ENCODE results near the gene CST7. TPM values are rescaled to one million over a fixed set of nuclear protein-coding genes. Genes with fewer than 3 reads are reported as not detected.
A peak's percentile ranks its signal among the peaks of the same experiment; 100 is the strongest.

Gene CST7
- total RNA-seq, 2 donors from 2014 or later, result not detected

DNA sequence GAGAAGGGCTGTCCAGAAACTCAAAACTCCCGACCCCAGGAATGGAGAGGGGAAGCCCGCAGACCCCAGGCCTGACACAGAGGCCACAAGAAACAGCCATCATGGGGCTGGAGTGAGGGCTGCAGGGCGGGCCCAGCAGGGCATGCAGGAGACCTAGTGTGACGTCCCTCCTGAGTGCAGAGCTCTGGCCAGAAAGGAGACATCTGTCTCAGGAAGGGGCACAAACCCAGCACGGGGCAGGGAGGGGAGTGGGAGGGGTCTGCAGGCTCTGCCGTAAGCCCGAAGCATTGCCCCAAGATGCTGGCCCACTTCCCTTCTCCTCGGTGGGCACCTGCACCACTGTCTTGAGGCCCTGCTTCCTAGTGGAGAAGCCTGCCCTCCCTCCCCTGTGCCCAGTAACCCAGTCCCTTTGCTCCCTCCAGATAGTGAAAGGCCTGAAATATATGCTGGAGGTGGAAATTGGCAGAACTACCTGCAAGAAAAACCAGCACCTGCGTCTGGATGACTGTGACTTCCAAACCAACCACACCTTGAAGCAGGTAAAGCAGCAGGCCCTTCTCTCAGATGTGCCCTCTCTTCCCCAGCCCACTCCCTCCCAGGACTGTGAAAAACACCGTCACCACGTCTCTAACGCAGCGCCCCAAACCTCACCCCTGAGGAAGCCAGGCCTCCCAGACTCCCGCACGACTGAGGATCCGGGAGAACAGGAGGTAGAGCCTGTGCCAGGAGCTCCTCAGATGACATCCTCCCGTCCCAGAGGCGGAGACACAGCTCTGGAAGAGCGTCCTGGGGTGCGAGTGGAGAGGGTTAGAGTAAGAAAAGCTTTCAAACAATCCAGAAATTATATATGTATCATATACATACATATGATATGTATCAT is 9.7 kb downstream of the CST7 start:
- peaks cover 18% of the 10 kb centered on the region for H3K4me1 Mint-ChIP-seq
- peaks cover 40% of the 10 kb centered on the region for H3K36me3 Mint-ChIP-seq (ENCODE audit: low read depth)
- H3K4me3 ChIP-seq (ENCODE audit: low read length), result no peak overlapping the region
- no peak overlapping the region for H3K4me3 Mint-ChIP-seq
- peaks cover under 1% of the 10 kb centered on the region for H3K27me3 Mint-ChIP-seq (ENCODE audit: insufficient read depth)
- H3K36me3 ChIP-seq (ENCODE audit: control insufficient read depth, insufficient read depth, low read length), result peaks cover 22% of the 10 kb centered on the region
- H3K9ac ChIP-seq (ENCODE audit: extremely low read depth, low read length, poor library complexity, severe bottlenecking), result no peak overlapping the region
- peak; percentile 33 for DNase-seq
- TF ChIP-seq, protein P1, sequence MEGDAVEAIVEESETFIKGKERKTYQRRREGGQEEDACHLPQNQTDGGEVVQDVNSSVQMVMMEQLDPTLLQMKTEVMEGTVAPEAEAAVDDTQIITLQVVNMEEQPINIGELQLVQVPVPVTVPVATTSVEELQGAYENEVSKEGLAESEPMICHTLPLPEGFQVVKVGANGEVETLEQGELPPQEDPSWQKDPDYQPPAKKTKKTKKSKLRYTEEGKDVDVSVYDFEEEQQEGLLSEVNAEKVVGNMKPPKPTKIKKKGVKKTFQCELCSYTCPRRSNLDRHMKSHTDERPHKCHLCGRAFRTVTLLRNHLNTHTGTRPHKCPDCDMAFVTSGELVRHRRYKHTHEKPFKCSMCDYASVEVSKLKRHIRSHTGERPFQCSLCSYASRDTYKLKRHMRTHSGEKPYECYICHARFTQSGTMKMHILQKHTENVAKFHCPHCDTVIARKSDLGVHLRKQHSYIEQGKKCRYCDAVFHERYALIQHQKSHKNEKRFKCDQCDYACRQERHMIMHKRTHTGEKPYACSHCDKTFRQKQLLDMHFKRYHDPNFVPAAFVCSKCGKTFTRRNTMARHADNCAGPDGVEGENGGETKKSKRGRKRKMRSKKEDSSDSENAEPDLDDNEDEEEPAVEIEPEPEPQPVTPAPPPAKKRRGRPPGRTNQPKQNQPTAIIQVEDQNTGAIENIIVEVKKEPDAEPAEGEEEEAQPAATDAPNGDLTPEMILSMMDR (conservative IDR thresholded peaks at IDR 0.05), result no peak
- no peaks in the 10 kb centered on the region for H3K4me1 ChIP-seq (ENCODE audit: control insufficient read depth, insufficient read depth, low read length)
- WGBS, 2 experiments (ENCODE audit: insufficient coverage in 1 of 2, insufficient read length in 1 of 2), result 91 to 93% methylated on average over 5 to 17 of the region's 20 CpGs
- no peak overlapping the region for H3K27ac ChIP-seq (ENCODE audit: low read depth, low read length)
- no peaks in the 10 kb centered on the region for H3K9me3 ChIP-seq (ENCODE audit: control insufficient read depth, low read length)
- no peaks in the 10 kb centered on the region for H3K9me3 Mint-ChIP-seq
- H3K27ac Mint-ChIP-seq, result no peak overlapping the region
- H3K27me3 ChIP-seq (ENCODE audit: control insufficient read depth, insufficient read depth, low read length, poor library complexity, severe bottlenecking), result no peaks in the 10 kb centered on the region

DNA sequence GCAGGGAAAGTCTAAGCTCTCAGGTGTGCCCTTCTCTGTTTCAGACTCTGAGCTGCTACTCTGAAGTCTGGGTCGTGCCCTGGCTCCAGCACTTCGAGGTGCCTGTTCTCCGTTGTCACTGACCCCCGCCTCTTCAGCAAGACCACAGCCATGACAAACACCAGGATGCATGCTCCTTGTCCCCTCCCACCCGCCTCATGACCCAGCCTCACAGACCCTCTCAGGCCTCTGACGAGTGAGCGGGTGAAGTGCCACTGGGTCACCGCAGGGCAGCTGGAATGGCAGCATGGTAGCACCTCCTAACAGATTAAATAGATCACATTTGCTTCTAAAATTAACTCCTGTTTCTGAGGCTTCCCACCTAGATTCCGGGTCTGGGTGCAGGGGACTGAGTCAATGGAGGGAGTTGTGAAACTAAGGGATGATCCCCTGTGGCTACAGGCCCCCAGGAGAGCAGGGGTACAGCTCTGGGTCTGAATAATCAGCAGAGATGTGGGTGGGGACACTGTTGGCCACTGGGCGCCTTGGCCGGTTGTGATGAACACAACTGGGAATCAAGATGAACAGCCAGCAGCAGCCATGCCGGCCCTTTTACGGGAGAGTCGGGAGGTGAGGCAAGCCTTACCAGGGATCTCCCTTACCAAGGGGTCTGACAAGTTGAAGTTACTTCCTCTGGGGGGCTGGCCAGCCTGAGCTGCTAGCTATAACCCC is 10.7 kb downstream of the CST7 start:
- Histone ChIP-seq H3K9ac (ENCODE audit: extremely low read depth, low read length, poor library complexity, severe bottlenecking) (no peak overlapping the region), H3K9me3 (ENCODE audit: control insufficient read depth, low read length) (no peaks in the 10 kb centered on the region), H3K27ac (ENCODE audit: low read depth, low read length) (no peak overlapping the region), H3K27me3 (ENCODE audit: control insufficient read depth, insufficient read depth, low read length, poor library complexity, severe bottlenecking) (no peaks in the 10 kb centered on the region), H3K36me3 (ENCODE audit: control insufficient read depth, insufficient read depth, low read length) (peaks cover 24% of the 10 kb centered on the region), H3K4me1 (ENCODE audit: control insufficient read depth, insufficient read depth, low read length) (no peaks in the 10 kb centered on the region), H3K4me3 (ENCODE audit: low read length) (no peak overlapping the region)
- WGBS, 2 experiments (ENCODE audit: insufficient coverage in 1 of 2, insufficient read length in 1 of 2), result 87 to 89% methylated on average over 10 to 14 of the region's 14 CpGs
- TF ChIP-seq, protein P1 (conservative IDR thresholded peaks at IDR 0.05), result no peak
- Mint-ChIP-seq H3K4me1 (peaks cover 18% of the 10 kb centered on the region), H3K27me3 (ENCODE audit: insufficient read depth) (no peaks in the 10 kb centered on the region), H3K4me3 (no peak overlapping the region), H3K27ac (no peak overlapping the region), H3K36me3 (ENCODE audit: low read depth) (peaks cover 41% of the 10 kb centered on the region), H3K9me3 (no peaks in the 10 kb centered on the region)
- DNase-seq, result peak; percentile 27

DNA sequence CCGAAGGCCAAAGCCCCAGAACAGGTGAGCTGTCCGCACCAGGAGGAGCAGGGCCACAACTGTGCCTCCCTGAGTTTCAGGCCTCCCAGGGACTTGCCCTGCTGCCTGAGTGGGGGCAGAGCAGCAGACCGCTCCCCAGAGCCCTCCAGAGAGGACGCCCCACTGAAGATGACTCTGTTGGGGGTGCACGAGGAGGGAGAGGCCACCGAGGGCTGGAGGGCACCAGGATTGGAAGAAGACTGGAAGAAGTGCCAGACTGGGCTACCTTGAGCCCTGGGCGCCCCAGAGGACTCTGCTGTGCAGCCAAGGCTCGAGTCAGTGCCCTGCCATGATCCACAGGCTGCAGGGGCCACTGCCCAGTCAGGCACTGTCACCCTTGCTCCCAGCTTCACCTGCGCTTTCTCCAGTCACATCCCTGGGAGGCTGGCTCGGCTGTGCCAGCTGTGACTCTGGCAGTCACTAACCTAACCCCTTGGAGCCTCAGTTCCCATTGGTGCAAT is 11.3 kb downstream of the CST7 start:
- no peaks in the 10 kb centered on the region for H3K9me3 ChIP-seq (ENCODE audit: control insufficient read depth, low read length)
- TF ChIP-seq, protein P1 (conservative IDR thresholded peaks at IDR 0.05), result no peak
- H3K36me3 ChIP-seq (ENCODE audit: control insufficient read depth, insufficient read depth, low read length), result peaks cover 24% of the 10 kb centered on the region
- WGBS, 2 experiments (ENCODE audit: insufficient coverage in 1 of 2, insufficient read length in 1 of 2), result 94 to 98% methylated on average over 9 to 10 of the region's 10 CpGs
- H3K4me1 ChIP-seq (ENCODE audit: control insufficient read depth, insufficient read depth, low read length), result no peaks in the 10 kb centered on the region
- no peak overlapping the region for H3K27ac Mint-ChIP-seq
- H3K4me3 Mint-ChIP-seq, result no peak overlapping the region
- H3K27me3 ChIP-seq (ENCODE audit: control insufficient read depth, insufficient read depth, low read length, poor library complexity, severe bottlenecking), result no peaks in the 10 kb centered on the region
- H3K4me3 ChIP-seq (ENCODE audit: low read length), result no peak overlapping the region
- H3K27ac ChIP-seq (ENCODE audit: low read depth, low read length), result no peak overlapping the region
- no peaks in the 10 kb centered on the region for H3K9me3 Mint-ChIP-seq
- peaks cover 41% of the 10 kb centered on the region for H3K36me3 Mint-ChIP-seq (ENCODE audit: low read depth)
- no peaks in the 10 kb centered on the region for H3K27me3 Mint-ChIP-seq (ENCODE audit: insufficient read depth)
- peaks cover 18% of the 10 kb centered on the region for H3K4me1 Mint-ChIP-seq
- no peak overlapping the region for H3K9ac ChIP-seq (ENCODE audit: extremely low read depth, low read length, poor library complexity, severe bottlenecking)
- DNase-seq, result peak; percentile 34
